ENCODE results near the gene BLACAT1. TPM values are rescaled to one million over a fixed set of nuclear protein-coding genes. Genes with fewer than 3 reads are reported as not detected.

The BLACAT1 gene
- total and polyA plus RNA-seq, 2 of the 13 experiments (the other 11 are each of a cell fraction or from before 2014, with no cell fraction given), result 1.2 to 2.8 TPM

DNA sequence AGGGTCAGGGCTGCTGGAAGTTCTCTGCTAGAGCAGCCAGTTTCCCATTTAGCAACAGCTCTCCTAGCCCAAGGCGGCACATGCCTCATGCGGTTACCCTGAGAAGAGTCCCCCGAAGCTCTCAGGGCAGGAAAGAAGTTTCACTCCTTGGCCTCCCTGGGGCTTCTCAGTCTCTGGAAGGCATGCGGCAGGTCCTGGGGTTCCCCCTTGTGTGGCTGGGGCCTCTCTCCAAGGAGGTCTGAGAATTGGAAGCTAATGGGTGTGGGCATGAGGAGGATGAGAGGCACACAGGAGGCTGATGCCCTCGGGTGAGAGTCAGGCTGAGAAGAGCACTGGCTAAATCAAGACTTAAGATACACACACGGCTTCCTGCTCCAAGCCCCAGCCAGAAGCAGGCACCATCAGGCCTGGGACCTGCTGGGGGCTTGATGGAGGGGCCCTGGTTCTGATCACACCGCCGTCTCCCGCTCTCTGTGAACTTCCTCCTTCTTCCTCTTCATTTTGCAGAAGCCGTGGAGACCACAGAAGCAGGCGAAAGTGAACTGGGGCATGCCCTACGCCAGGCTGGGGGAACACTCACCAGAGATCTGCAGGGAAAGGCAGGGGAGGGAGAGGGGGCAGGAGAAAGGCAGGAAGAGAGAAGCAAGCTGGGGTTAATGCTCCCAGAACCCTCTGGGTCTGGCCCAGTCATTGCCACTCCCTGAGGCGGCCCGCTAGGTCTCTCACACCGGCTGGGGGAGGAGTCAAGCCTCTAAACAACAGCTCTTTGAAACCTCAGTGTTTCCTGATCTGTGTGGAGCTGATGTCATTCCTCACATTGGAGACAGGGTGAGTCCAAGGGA, 15.1 kb downstream of the BLACAT1 start (continued):
- TF ChIP-seq, protein P1, sequence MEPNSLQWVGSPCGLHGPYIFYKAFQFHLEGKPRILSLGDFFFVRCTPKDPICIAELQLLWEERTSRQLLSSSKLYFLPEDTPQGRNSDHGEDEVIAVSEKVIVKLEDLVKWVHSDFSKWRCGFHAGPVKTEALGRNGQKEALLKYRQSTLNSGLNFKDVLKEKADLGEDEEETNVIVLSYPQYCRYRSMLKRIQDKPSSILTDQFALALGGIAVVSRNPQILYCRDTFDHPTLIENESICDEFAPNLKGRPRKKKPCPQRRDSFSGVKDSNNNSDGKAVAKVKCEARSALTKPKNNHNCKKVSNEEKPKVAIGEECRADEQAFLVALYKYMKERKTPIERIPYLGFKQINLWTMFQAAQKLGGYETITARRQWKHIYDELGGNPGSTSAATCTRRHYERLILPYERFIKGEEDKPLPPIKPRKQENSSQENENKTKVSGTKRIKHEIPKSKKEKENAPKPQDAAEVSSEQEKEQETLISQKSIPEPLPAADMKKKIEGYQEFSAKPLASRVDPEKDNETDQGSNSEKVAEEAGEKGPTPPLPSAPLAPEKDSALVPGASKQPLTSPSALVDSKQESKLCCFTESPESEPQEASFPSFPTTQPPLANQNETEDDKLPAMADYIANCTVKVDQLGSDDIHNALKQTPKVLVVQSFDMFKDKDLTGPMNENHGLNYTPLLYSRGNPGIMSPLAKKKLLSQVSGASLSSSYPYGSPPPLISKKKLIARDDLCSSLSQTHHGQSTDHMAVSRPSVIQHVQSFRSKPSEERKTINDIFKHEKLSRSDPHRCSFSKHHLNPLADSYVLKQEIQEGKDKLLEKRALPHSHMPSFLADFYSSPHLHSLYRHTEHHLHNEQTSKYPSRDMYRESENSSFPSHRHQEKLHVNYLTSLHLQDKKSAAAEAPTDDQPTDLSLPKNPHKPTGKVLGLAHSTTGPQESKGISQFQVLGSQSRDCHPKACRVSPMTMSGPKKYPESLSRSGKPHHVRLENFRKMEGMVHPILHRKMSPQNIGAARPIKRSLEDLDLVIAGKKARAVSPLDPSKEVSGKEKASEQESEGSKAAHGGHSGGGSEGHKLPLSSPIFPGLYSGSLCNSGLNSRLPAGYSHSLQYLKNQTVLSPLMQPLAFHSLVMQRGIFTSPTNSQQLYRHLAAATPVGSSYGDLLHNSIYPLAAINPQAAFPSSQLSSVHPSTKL (CRISPR knock-in tag; IDR thresholded peaks at IDR 0.05), result 0 out of 2 replicates have a peak, but pooled peaks have one; percentile 19
- TF ChIP-seq FOXC1 (CRISPR knock-in tag; IDR thresholded peaks at IDR 0.05; ENCODE audit: borderline replicate concordance), result no peak
- TF ChIP-seq FOXP1 (IDR thresholded peaks at IDR 0.05), result no peak
- no peak for TF ChIP-seq FOXP1 (CRISPR knock-in tag; IDR thresholded peaks at IDR 0.05)
- TF ChIP-seq, protein P2, sequence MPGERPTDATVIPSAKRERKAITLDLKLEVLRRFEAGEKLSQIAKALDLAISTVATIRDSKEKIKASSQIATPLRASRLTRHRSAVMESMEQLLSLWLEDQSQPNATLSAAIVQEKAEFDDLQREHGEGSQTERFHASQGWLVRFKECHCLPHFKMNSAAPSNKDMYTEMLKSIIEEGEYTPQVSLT (CRISPR knock-in tag; IDR thresholded peaks at IDR 0.05; ENCODE audit: borderline replicate concordance, low read depth), result no peak
- no peak for TF ChIP-seq RBM39 (IDR thresholded peaks at IDR 0.05; ENCODE audit: low read depth, low read length, poor library complexity, severe bottlenecking)
- TF ChIP-seq ZNF546 (CRISPR knock-in tag; conservative IDR thresholded peaks at IDR 0.05), result no peak
- no peak for TF ChIP-seq RFX1 (IDR thresholded peaks at IDR 0.05)
- TF ChIP-seq, protein P3, sequence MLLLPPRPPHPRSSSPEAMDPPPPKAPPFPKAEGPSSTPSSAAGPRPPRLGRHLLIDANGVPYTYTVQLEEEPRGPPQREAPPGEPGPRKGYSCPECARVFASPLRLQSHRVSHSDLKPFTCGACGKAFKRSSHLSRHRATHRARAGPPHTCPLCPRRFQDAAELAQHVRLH (CRISPR knock-in tag; IDR thresholded peaks at IDR 0.05; ENCODE audit: borderline replicate concordance, low read depth), result no peak
- TF ChIP-seq CENPT (CRISPR knock-in tag; IDR thresholded peaks at IDR 0.05; ENCODE audit: low read depth), result no peak
- no peak for TF ChIP-seq CBFB (CRISPR knock-in tag; IDR thresholded peaks at IDR 0.05)
- no peak for TF ChIP-seq ZNF24 (IDR thresholded peaks at IDR 0.05)
- no peak for TF ChIP-seq GATAD1 (CRISPR knock-in tag; IDR thresholded peaks at IDR 0.05)
- no peak for TF ChIP-seq NAIF1 (CRISPR knock-in tag; IDR thresholded peaks at IDR 0.05; ENCODE audit: borderline replicate concordance)
- TF ChIP-seq IKZF4 (CRISPR knock-in tag; IDR thresholded peaks at IDR 0.05; ENCODE audit: borderline replicate concordance, low read depth, not compliant biosample characterization), result no peak
- TF ChIP-seq CCAR2 (optimal IDR thresholded peaks at IDR 0.05; ENCODE audit: low read depth, low read length), result no peak
- TF ChIP-seq, protein P4, sequence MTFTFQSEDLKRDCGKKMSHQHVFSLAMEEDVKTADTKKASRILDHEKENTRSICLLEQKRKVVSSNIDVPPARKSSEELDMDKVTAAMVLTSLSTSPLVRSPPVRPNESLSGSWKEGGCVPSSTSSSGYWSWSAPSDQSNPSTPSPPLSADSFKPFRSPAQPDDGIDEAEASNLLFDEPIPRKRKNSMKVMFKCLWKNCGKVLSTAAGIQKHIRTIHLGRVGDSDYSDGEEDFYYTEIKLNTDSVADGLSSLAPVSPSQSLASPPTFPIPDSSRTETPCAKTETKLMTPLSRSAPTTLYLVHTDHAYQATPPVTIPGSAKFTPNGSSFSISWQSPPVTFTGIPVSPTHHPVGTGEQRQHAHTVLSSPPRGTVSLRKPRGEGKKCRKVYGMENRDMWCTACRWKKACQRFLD (CRISPR knock-in tag; IDR thresholded peaks at IDR 0.05; ENCODE audit: borderline replicate concordance), result no peak
- no peak for TF ChIP-seq WIZ (CRISPR knock-in tag; IDR thresholded peaks at IDR 0.05)
- TF ChIP-seq, protein P5, sequence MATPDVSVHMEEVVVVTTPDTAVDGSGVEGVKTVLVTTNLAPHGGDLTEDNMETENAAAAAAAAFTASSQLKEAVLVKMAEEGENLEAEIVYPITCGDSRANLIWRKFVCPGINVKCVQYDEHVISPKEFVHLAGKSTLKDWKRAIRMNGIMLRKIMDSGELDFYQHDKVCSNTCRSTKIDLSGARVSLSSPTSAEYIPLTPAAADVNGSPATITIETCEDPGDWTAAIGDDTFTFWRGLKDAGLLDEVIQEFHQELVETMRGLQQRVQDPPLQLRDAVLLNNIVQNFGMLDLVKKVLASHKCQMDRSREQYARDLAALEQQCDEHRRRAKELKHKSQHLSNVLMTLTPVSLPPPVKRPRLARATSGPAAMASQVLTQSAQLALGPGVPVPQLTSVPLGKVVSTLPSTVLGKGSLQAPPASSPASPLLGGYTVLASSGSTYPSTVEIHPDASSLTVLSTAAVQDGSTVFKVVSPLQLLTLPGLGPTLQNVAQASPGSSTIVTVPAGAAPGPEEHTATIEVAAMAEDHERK (CRISPR knock-in tag; IDR thresholded peaks at IDR 0.05; ENCODE audit: low read depth), result no peak
- TF ChIP-seq, protein P6, sequence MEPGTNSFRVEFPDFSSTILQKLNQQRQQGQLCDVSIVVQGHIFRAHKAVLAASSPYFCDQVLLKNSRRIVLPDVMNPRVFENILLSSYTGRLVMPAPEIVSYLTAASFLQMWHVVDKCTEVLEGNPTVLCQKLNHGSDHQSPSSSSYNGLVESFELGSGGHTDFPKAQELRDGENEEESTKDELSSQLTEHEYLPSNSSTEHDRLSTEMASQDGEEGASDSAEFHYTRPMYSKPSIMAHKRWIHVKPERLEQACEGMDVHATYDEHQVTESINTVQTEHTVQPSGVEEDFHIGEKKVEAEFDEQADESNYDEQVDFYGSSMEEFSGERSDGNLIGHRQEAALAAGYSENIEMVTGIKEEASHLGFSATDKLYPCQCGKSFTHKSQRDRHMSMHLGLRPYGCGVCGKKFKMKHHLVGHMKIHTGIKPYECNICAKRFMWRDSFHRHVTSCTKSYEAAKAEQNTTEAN (CRISPR knock-in tag; conservative IDR thresholded peaks at IDR 0.05), result 0 out of 2 replicates have a peak, but pooled peaks have one; percentile 30
- no peak for TF ChIP-seq IRX3 (CRISPR knock-in tag; IDR thresholded peaks at IDR 0.05; ENCODE audit: borderline replicate concordance, low read depth)

Measured in HepG2 (cell line).